Mesenteric fat pad (tissue), 1 donor: ENCODE results near the gene CS. TPM values are rescaled to one million over a fixed set of nuclear protein-coding genes. Genes with fewer than 3 reads are reported as not detected.
"Not testable (repeated sequence)": the region's sequence is repeated elsewhere in the genome, so short reads cannot be mapped to it uniquely, and the experiment has no call there.

Source experiments
- DNase-seq: peaks from one replicate; pipeline ENCODE4 v3.0.0-alpha.2; 2020; ENCODE audit warnings: low spot score
- long read RNA-seq: library from polyadenylated mRNA; unstranded; transcript quantifications from one replicate; pipeline ENCODE4 v2.0.0, GENCODE V29; 2020
- total RNA-seq: library from RNA; stranded (reverse); fragmentation: NEBNext Ultra II Directional; extraction: Animal tissue kit (Norgen Biotek cat#: 25700); gene quantifications from one replicate; pipeline ENCODE4 v1.2.1, GENCODE V29; 2021
- donor health status: DM: yes; HTN: yes; CAD: no.

The CS gene
- 374 TPM for total RNA-seq
- long read RNA-seq, transcript CS-201 (11 exons, 2,975 nt) = major isoform, 279 of 427 reads
- long read RNA-seq, transcript CS-212 (12 exons, 3,057 nt) = minor isoform, 11 of 427 reads
- long read RNA-seq, transcript CS-222 (2 exons, 718 nt) = minor isoform, 7 of 427 reads
- long read RNA-seq, partial matches to known transcripts = 95 of 427 reads
- long read RNA-seq, other reads (novel, unspliced or antisense) = 35 of 427 reads

DNA sequence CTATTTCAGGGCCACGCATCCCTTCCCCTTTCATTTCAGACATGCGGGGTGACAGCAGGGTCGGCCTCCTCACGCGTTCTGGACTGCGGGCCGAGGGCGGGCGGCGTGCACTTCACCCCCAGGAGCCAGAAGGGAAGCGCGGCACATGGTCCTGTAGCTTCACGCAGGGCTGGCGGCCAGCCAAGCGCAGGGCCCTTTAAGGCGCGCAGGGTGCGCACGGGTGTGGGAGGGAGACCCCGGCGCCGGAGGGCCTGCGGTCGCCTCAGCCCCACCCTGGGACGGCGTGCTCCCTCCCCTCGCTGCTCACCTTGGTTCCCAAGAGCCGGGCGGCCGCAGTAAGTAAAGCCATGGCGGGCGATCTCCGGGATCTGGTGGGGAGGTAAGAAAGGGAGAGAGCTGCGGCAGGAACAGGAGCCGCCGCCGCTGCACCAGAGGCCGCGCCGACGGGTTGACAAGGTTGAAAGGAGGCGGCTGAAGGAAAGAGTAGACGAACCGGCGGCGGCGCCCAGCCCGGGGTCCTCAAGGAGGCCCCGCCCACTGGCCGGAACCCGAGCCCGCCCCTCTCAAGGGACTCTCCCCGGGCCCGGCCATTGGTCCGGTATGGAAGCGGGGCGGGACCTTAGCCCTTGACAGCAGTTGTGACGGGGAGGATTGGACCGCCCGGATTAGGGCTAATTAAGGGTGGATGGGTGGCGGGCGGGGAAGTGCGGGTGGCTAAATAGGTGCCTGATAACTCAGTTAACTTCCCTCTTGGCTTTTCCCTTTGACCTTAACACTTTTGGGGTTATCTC, at the start of gene CS:
CS (minus strand) TSS at position 478 of the 791 bp plus-strand sequence; CDS start at position 349, 129 bp downstream.
- DNase-seq = peak; percentile 100

DNA sequence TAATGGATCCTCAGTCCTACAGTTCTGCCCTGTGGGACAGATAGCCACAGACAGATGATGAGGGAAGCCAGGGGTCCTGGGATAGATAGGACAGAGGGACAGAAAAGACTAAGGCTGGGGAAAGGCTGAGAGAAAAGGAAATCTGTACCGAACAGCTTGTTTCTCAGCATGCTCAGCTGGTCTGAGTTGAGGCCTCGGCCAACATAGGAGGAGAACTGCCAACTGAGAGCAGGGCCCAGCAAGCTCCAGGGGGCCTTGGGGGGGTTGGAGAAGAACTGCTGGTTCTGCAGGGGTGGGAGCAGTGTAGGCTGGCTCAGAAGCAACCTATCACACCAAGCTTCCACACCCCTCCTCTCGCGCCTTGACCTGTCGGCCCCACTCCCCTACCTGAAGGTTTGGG, 48.6 kb upstream of the CS start:
- DNase-seq = peak; percentile 43

DNA sequence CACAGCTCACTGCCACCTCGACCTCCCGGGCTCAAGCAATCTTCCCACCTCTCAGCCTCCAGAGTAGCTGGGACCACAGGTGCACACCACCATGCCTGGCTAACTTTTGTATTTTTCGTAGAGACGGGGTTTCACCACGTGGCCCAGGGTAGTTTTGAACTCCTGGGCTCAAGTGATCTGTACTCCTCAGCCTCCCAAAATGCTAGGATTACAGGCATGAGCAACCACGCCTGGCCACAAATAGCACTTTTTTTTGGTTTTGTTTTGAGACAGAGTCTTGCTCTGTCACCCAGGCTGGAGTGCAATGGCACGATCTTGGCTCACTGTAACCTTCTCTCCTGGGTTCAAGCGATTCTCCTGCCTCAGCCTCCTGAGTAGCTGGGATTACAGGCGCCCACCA, 47.1 kb upstream of the CS start:
- not testable (repeated sequence) for DNase-seq

GRCh38 chr12:56346675-56347074, 46.5 kb upstream of the CS start:
- DNase-seq = no peak

DNA sequence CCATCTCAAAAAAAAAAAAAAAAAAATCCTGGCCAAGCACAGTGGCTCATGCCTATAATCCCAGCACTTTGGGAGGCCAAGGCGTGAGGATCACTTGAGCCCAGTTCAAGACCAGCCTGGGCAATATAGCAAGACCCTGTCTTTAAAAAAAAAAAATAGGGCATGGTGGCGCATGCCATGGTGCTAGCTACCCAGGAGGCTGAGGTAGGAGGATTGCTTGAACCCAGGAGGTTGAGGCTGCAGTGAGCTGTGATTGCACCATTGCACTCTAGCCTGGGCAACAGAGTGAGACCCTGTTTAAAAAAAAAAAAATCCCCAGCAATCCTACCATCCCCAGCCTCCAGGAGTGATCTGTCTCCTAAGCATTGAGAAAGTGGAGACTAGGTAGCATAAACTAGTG, 42.2 kb upstream of the CS start:
- not testable (repeated sequence) for DNase-seq

GRCh38 chr12:56341616-56342015, 41.5 kb upstream of the CS start:
- DNase-seq = no peak

DNA sequence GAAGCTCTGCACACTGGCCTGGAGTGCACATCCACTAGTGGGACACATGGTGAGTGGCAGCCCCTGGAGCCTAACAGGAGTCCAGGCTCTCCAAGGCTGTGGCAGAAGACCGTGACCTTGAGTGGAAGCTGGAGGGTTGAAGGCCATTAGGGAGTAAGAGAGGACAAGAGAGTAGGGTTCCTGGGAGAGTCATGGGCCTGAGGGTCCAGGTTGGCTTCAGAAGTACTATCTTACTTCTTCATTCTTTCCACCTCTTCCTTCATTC, 39.0 kb upstream of the CS start:
- no peak for DNase-seq

- no peak for DNase-seq
Measured at GRCh38 chr12:56338308-56339157, 38.4 kb upstream of the CS start, which contains the start of gene IL23A. Gene IL23A (plus strand): TSS chr12:56338884. CDS start chr12:56339045, 161 bp downstream.

- no peak for DNase-seq
Measured at GRCh38 chr12:56337753-56338251, 37.7 kb upstream of the CS start.

- DNase-seq = no peak
Measured at GRCh38 chr12:56336361-56337167, 36.4 kb upstream of the CS start.

DNA sequence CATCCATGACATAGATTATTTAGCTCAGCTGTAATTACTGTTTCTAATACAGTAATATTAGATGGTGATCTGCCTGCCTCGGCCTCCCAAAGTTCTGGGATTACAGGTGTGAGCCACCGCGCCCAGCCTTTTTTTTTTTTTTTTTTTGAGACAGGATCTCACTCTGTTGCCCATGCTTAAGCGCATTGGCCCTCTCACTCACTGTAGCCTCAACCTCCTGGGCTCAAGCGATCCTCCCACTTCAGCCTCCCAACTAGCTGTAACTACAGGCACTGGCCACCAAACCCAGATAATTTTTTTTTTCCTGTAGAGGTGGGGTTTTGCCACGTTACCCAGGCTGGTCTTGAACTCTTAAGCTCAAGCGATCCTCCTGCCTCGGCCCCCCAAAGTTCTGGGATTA, 35.4 kb upstream of the CS start:
- not testable (repeated sequence) for DNase-seq

DNA sequence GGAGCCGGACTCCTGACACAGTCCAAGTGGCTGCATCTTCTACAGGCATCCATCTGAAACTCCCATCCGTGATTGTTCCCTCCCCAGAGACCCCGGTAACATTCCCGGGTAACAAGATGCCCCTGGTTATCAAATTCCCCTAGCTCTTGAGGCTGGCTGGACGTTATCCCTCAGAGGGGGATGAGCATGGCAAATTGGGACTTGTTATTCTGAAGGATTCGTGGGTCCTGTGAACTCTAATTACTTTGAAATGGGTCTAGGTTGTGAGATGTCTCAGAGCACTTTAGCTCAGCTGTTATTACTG, 34.3 kb upstream of the CS start:
- DNase-seq = no peak

DNA sequence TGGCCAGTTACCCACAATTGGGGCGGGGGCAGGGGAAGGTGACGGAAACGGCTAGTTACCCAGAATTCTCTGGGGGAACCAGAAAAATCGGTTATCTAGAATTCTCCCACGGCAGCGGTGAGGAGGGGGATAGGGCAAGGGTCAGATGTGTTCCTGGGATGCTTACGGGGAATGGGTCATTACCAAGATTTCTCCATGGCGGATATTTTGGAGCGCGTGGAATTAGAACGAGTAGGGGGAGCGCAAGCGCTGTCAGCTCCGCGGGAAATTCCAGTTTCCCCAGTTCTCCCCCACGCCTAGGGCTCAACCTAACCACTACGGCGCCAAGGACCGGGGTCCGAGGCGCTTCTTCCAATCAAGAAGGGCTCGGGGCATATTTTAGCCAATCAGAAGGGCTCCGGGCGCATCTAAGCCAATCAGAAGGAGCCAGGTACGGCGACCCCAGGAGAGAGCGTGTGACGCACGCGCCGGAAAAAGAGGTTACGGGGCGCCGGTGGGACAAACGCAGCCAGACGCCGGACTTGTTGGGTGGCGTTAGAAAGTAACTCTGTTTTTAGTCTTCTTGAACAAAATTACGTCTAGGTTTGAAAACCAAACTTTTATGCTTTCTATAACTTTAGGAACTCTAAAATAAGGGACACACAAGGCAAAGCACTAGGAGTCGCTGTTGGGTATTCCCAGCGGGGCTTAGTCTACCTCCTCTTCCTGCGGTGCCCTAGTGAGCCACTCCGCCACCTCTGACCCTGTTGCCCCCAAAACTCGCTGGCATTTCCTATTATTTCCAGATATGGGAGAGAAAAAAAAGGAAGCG, 33.8 kb upstream of the CS start, which contains the start of gene PAN2:
PAN2 (minus strand) TSS at position 322 of the 811 bp plus-strand sequence. CDS start 906 bp downstream, outside the sequence.
- peak; percentile 97 for DNase-seq

DNA sequence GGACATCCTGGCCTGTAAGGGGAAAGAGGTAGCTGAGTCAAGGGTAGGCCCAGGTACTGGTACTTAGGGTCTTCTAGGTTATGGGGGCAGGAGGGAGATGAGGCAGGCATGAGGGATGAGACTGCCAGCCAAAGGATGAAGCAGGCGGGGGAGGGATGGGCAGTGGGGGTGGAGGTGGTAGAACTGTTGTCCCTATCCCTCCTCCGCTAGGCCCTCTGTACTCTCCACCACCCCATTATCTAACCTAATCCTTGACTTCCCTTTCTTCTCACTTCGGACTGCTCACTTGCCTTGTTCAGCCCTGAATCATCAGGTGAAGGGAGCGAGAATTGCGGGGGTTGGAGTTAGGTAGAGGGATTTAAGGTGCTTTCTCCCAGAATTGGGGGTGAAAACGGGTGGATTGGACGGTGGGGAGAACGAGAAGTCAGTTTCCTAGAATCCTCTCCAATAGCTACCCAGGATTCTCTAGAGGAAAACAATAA, 33.1 kb upstream of the CS start:
- DNase-seq = no peak

DNA sequence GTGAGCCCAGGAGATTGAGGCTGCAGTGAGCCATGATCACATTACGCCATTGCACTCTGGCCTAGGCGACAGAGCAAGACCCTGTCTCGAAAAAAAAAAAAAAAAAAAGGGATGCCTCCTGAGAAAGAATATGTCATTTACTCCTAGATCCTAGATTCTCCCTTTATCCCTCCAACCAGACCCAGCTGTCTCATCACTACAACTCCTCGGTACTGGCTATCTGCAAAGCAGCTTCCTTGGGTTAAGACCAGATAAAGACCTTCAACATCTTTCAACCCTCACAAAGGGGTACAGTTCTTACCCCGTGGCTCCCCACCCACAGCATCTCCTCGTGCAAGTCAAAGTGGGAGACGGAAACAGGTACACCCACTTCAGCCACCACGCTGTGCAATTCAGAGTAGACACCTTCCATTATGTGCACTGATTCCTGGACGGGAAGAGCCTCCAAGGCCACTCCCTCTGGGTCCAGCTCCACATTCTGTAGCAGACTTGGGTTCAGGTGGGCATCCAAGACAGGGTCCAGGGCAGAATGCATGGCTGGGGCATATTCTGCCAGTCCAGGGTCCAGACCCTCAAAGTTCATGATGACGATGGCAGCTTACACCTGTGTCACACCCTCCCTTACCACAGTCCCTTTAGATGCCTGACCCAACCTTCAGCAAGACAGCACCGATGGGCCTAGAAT, 32.5 kb upstream of the CS start:
- DNase-seq = no peak

DNA sequence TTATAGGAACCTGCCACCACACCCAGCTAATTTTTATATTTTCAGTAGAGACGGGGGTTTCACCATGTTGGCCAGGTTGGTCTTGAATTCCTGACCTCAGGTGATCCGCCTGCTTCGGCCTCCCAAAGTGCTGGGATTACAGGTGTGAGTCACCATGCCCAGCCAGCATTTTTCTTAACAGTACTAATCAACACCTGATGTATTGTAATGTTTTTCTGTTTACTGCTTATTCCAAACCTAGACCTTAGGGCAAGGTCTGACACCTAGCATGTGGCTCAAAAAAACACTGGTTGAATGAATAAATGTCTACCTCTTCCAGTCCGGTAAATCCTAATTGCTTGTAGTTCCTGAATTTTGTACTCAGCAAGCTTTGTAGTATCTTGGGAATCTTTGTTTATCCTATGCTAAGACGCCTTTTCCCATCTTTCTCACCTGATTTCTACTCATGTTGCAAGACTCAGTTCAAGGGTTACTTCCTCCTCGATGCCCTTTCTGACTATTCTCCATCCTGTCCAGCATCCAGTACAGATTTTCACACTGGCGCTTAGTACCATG, 30.9 kb upstream of the CS start:
- DNase-seq = no peak

GRCh38 chr12:56326533-56326932, 26.4 kb upstream of the CS start:
- DNase-seq = no peak

- DNase-seq = no peak
Measured at GRCh38 chr12:56326126-56326525, 26.0 kb upstream of the CS start.

- no peak for DNase-seq
Measured at GRCh38 chr12:56324206-56324605, 24.1 kb upstream of the CS start.
